ENCODE results near the gene HSPH1.

GRCh38 chr13:31101472-31102170, 60.1 kb downstream of the HSPH1 start:
- no peak for TF ChIP-seq POLR2AphosphoS5 (IDR thresholded peaks at IDR 0.05; ENCODE audit: low read depth, low read length)
- TF ChIP-seq CTCF (IDR thresholded peaks at IDR 0.05 in 2 of 3, conservative IDR thresholded peaks at IDR 0.05 in 1 of 3; ENCODE audit: borderline replicate concordance in 1 of 3, insufficient read depth in 1 of 3, low read depth in 2 of 3, low read length in 2 of 3), result no peak
- TF ChIP-seq ZNF274 (IDR thresholded peaks at IDR 0.05; ENCODE audit: low read depth, low read length), result no peak
- no peak for TF ChIP-seq YY1 (IDR thresholded peaks at IDR 0.05; ENCODE audit: extremely low read depth, insufficient replicate concordance, low read depth, low read length)
- no peak for TF ChIP-seq EGR1 (IDR thresholded peaks at IDR 0.05; ENCODE audit: low read depth)
- TF ChIP-seq MAX (IDR thresholded peaks at IDR 0.05), result no peak
- no peak for TF ChIP-seq EZH2phosphoT487 (IDR thresholded peaks at IDR 0.05; ENCODE audit: borderline replicate concordance)
- TF ChIP-seq SIN3A (IDR thresholded peaks at IDR 0.05; ENCODE audit: low read depth), result no peak
- TF ChIP-seq SP1 (IDR thresholded peaks at IDR 0.05; ENCODE audit: low read depth), result no peak
